H9 (cell line): Measurements from ENCODE around the gene LPCAT1. TPM values are rescaled to one million over a fixed set of nuclear protein-coding genes. Genes with fewer than 3 reads are reported as not detected.

Experiments used
- DNase-seq: peaks from one replicate; pipeline ENCODE4 v3.0.0-alpha.2; 2017
- H2AFZ ChIP-seq: one replicate; pipeline ENCODE4 v1.6.1; 2013; ENCODE audit warnings: mild to moderate bottlenecking, low read length, control low read depth, moderate library complexity
- H2AK5ac ChIP-seq: 2 replicates; pipeline ENCODE4 v1.6.1; 2013; ENCODE audit warnings: low read length, control low read depth, mixed read lengths; ENCODE audit not compliant: insufficient read length
- H2BK120ac ChIP-seq: one replicate; pipeline ENCODE4 v1.6.1; 2013; ENCODE audit warnings: low read depth, mild to moderate bottlenecking, low read length, control low read depth, inconsistent platforms; ENCODE audit not compliant: poor library complexity, severe bottlenecking
- H2BK12ac ChIP-seq: 2 replicates; pipeline ENCODE4 v1.6.1; 2013; ENCODE audit warnings: low read length, control low read depth, mixed read lengths, low read depth; ENCODE audit not compliant: insufficient read length
- H2BK15ac ChIP-seq: 2 replicates; pipeline ENCODE4 v1.6.1; 2013; ENCODE audit warnings: low read depth, low read length, control low read depth
- H2BK20ac ChIP-seq: one replicate; pipeline ENCODE4 v1.6.1; 2013; ENCODE audit warnings: low read depth, mild to moderate bottlenecking, low read length, control low read depth, inconsistent platforms; ENCODE audit not compliant: poor library complexity, severe bottlenecking
- H2BK5ac ChIP-seq: 2 replicates; pipeline ENCODE4 v1.6.1; 2013; ENCODE audit warnings: low read length, control low read depth, mixed read lengths; ENCODE audit not compliant: insufficient read length
- H3K14ac ChIP-seq: 2 replicates; pipeline ENCODE4 v1.6.1; 2013; ENCODE audit warnings: low read length, control low read depth; ENCODE audit not compliant: insufficient read depth
- H3K18ac ChIP-seq: 2 replicates; pipeline ENCODE4 v1.6.1; 2013; ENCODE audit warnings: low read depth, mild to moderate bottlenecking, mixed read lengths, low read length, control low read depth; ENCODE audit not compliant: insufficient read length
- H3K23ac ChIP-seq: 2 replicates; pipeline ENCODE4 v1.6.1; 2013; ENCODE audit warnings: low read length, control low read depth, mixed read lengths, low read depth; ENCODE audit not compliant: insufficient read length
- H3K23me2 ChIP-seq: 2 replicates; pipeline ENCODE4 v1.6.1; 2013; ENCODE audit warnings: low read depth, mild to moderate bottlenecking, mixed read lengths, low read length, control low read depth; ENCODE audit not compliant: insufficient read length, poor library complexity, severe bottlenecking
- H3K27ac ChIP-seq: 2 replicates; pipeline ENCODE4 v1.5.1; 2013; ENCODE audit warnings: low read length, control low read depth, mixed read lengths, low read depth; ENCODE audit not compliant: insufficient read length
- H3K27me3 ChIP-seq: 2 replicates; pipeline ENCODE4 v1.6.1; 2013; ENCODE audit warnings: low read length, control low read depth, inconsistent platforms; ENCODE audit not compliant: insufficient read depth
- H3K4ac ChIP-seq: 2 replicates; pipeline ENCODE4 v1.6.1; 2013; ENCODE audit warnings: low read depth, mild to moderate bottlenecking, control low read depth, inconsistent platforms, low read length, moderate library complexity
- H3K4me1 ChIP-seq: 2 replicates; pipeline ENCODE4 v1.6.1; 2013; ENCODE audit warnings: low read length, control low read depth, inconsistent platforms; ENCODE audit not compliant: insufficient read depth
- H3K4me2 ChIP-seq: 2 replicates; pipeline ENCODE4 v1.6.1; 2013; ENCODE audit warnings: low read length, control low read depth, mixed read lengths; ENCODE audit not compliant: insufficient read length, insufficient read depth
- H3K56ac ChIP-seq: 2 replicates; pipeline ENCODE4 v1.6.1; 2013; ENCODE audit warnings: low read depth, mild to moderate bottlenecking, mixed read lengths, low read length, control low read depth; ENCODE audit not compliant: insufficient read length
- H3K79me1 ChIP-seq: 2 replicates; pipeline ENCODE4 v1.6.1; 2013; ENCODE audit warnings: low read depth, mild to moderate bottlenecking, moderate library complexity, low read length, control low read depth, inconsistent platforms; ENCODE audit not compliant: insufficient read depth, poor library complexity, severe bottlenecking
- H3K79me2 ChIP-seq: 2 replicates; pipeline ENCODE4 v1.6.1; 2013; ENCODE audit warnings: low read length, control low read depth, inconsistent platforms; ENCODE audit not compliant: insufficient read depth
- H3K9ac ChIP-seq: 2 replicates; pipeline ENCODE4 v1.6.1; 2013; ENCODE audit warnings: low read length, control low read depth, mixed read lengths; ENCODE audit not compliant: insufficient read length; ENCODE audit errors: extremely low read depth
- H3K9me3 ChIP-seq: one replicate; pipeline ENCODE4 v1.6.1; 2013; ENCODE audit warnings: low read depth, low read length, inconsistent platforms; ENCODE audit not compliant: control insufficient read depth
- H3T11ph ChIP-seq: one replicate; pipeline ENCODE4 v1.6.1; 2013; ENCODE audit warnings: mild to moderate bottlenecking, low read length, control low read depth, inconsistent platforms
- H4K20me1 ChIP-seq: one replicate; pipeline ENCODE4 v1.6.1; 2013; ENCODE audit not compliant: control insufficient read depth, insufficient read length, insufficient read depth
- H4K5ac ChIP-seq: 2 replicates; pipeline ENCODE4 v1.6.1; 2013; ENCODE audit warnings: low read depth, mild to moderate bottlenecking, mixed read lengths, low read length, control low read depth; ENCODE audit not compliant: insufficient read length
- H4K8ac ChIP-seq: replicated peaks from 2 replicates; pipeline ENCODE4 v1.6.1; 2013; ENCODE audit warnings: low read length, control low read depth, mixed read lengths, low read depth; ENCODE audit not compliant: insufficient read length
- H4K91ac ChIP-seq: 2 replicates; pipeline ENCODE4 v1.6.1; 2013; ENCODE audit warnings: low read depth, mild to moderate bottlenecking, moderate library complexity, mixed read lengths, low read length, control low read depth; ENCODE audit not compliant: insufficient read length
- H3K27ac Mint-ChIP-seq, 3 experiments: 2 replicates in 2 of 3; 3 replicates in 1 of 3; pipeline ENCODE4 v1.8.0; 2020 to 2021; ENCODE audit warnings: mixed read lengths in 3 of 3, mild to moderate bottlenecking in 1 of 3, moderate library complexity in 1 of 3
- H3K27me3 Mint-ChIP-seq: 2 replicates; pipeline ENCODE4 v1.8.0; 2021; ENCODE audit warnings: low read depth, mild to moderate bottlenecking, moderate library complexity, mixed read lengths
- H3K36me3 Mint-ChIP-seq, 3 experiments: 2 replicates in 2 of 3; 3 replicates in 1 of 3; pipeline ENCODE4 v1.8.0; 2020 to 2021; ENCODE audit warnings: low read depth in 3 of 3, mixed read lengths in 3 of 3; ENCODE audit not compliant: insufficient read depth in 1 of 3
- H3K4me1 Mint-ChIP-seq, 2 experiments: 2 replicates each; pipeline ENCODE4 v1.8.0; 2020; ENCODE audit warnings: mixed read lengths in 2 of 2
- H3K4me3 Mint-ChIP-seq, 2 experiments: 2 replicates in 1 of 2; 3 replicates in 1 of 2; pipeline ENCODE4 v1.8.0; 2020 to 2021; ENCODE audit warnings: mild to moderate bottlenecking in 2 of 2, mixed read lengths in 2 of 2, moderate library complexity in 1 of 2
- H3K9me3 Mint-ChIP-seq, 2 experiments: 2 replicates in 1 of 2; 3 replicates in 1 of 2; pipeline ENCODE4 v1.8.0; 2020; ENCODE audit warnings: mild to moderate bottlenecking in 2 of 2, mixed read lengths in 2 of 2, moderate library complexity in 1 of 2
- CTCF ChIP-seq: fragments of 200-600 bp; sonication (generic); conservative IDR thresholded peaks from 3 replicates; pipeline ENCODE4 v1.8.0; 2021; ENCODE audit warnings: antibody characterized with exemption, mild to moderate bottlenecking
- WGBS: extraction: QIAGEN DNeasy Blood & Tissue Kit; methylation state at CpG from one replicate; pipeline ENCODE4 v1.1.7; 2013; ENCODE audit warnings: missing lambda C conversion rate, low lambda C conversion rate, mixed read lengths; ENCODE audit not compliant: insufficient read length; ENCODE audit errors: extremely low coverage; 5-methylcytosine and 5-hydroxymethylcytosine counted together
- total RNA-seq: library from RNA; stranded (reverse); gene quantifications from 2 replicates; pipeline ENCODE4 v1.2.1, GENCODE V29; 2021

The LPCAT1 gene
- total RNA-seq, 1 experiment from 2014 or later = 231 TPM

- Mint-ChIP-seq H3K27me3 (peaks cover 31% of the 10 kb centered on the region), H3K9me3 (peaks cover 47 to 49% of the 10 kb centered on the region in 2 experiments), H3K4me3 (no peak overlapping the region), H3K4me1 (no peaks in the 10 kb centered on the region), H3K36me3 (peaks cover 6 to 8% (median 7%) of the 10 kb centered on the region in 3 experiments), H3K27ac (no peak overlapping the region)
- no peak overlapping the region for H3K4me2 ChIP-seq
- H4K20me1 ChIP-seq = peaks cover 4% of the 10 kb centered on the region
- no peak for TF ChIP-seq CTCF
- peaks cover 7% of the 10 kb centered on the region for H3K9me3 ChIP-seq
- no peak overlapping the region for H3K4ac ChIP-seq
- H3K14ac ChIP-seq = no peak overlapping the region
- no peak overlapping the region for H2BK20ac ChIP-seq
- WGBS = no CpG with 5 or more reads among the region's 8 CpGs
- no peak overlapping the region for H3K56ac ChIP-seq
- H4K8ac ChIP-seq = no peak overlapping the region
- H3K4me1 ChIP-seq = no peaks in the 10 kb centered on the region
- H3K23me2 ChIP-seq = no peaks in the 10 kb centered on the region
- H2BK5ac ChIP-seq = no peak overlapping the region
- no peak overlapping the region for H3T11ph ChIP-seq
- no peak overlapping the region for H3K18ac ChIP-seq
- H3K23ac ChIP-seq = no peak overlapping the region
- no peaks in the 10 kb centered on the region for H3K79me2 ChIP-seq
- no peak overlapping the region for H4K5ac ChIP-seq
- no peak overlapping the region for H4K91ac ChIP-seq
- no peak overlapping the region for H2AFZ ChIP-seq
- no peak overlapping the region for H3K27ac ChIP-seq
- DNase-seq = peak; percentile 17
- no peak overlapping the region for H2BK120ac ChIP-seq
- H3K9ac ChIP-seq = no peak overlapping the region
- H3K27me3 ChIP-seq = no peaks in the 10 kb centered on the region
- no peaks in the 10 kb centered on the region for H3K79me1 ChIP-seq
- H2AK5ac ChIP-seq = no peak overlapping the region
- H2BK15ac ChIP-seq = no peak overlapping the region
- no peak overlapping the region for H2BK12ac ChIP-seq
Measured at GRCh38 chr5:1431896-1432295, 91.9 kb downstream of the LPCAT1 start.
